Testis (tissue), 3 donors: Measurements from ENCODE around the gene PARP9. TPM values are rescaled to one million over a fixed set of nuclear protein-coding genes. Genes with fewer than 3 reads are reported as not detected.

Source experiments
- DNase-seq: peaks from one replicate; pipeline ENCODE4 v3.0.0-alpha.2; 2019
- H3K27ac ChIP-seq, 2 donors: fragments of 200-600 bp; sonication (generic); one replicate each; pipeline ENCODE4 v1.5.1; 2019
- H3K27me3 ChIP-seq: fragments of 200-600 bp; sonication (generic); one replicate; pipeline ENCODE4 v1.5.1; 2019
- H3K36me3 ChIP-seq: fragments of 200-600 bp; sonication (generic); one replicate; pipeline ENCODE4 v1.5.1; 2017; ENCODE audit warnings: low read depth; ENCODE audit errors: missing control alignments
- H3K4me1 ChIP-seq: fragments of 200-600 bp; sonication (generic); one replicate; pipeline ENCODE4 v1.5.1; 2019
- H3K4me3 ChIP-seq, 2 donors: fragments of 200-600 bp; sonication (generic); one replicate each; pipeline ENCODE4 v1.5.1; 2017 to 2019
- H3K9me3 ChIP-seq: fragments of 200-600 bp; sonication (generic); one replicate; pipeline ENCODE4 v1.5.1; 2017
- POLR2A ChIP-seq: fragments of 450-650 bp; IDR thresholded peaks from one replicate; pipeline ENCODE4 v1.6.1; 2017; ENCODE audit warnings: antibody characterized with exemption, mild to moderate bottlenecking, moderate library complexity
- WGBS, 2 donors: methylation state at CpG; one replicate each; pipeline ENCODE4 v1.1.5; 2018; 5-methylcytosine and 5-hydroxymethylcytosine counted together
- intact Hi-C: fragments of 100-400 bp; cut with DNase I; formaldehyde crosslinking; loops from one replicate; pipeline ENCODE4 v1.15.1; 2023; ENCODE audit warnings: low total_unique reads
- polyA plus RNA-seq: library from polyadenylated mRNA; stranded (reverse); fragments of 350-450 nt; fragmentation: Illumina TruSeq; extraction: RNeasy Lipid Tissue Mini Kit (QIAGEN cat#74804); gene quantifications from one replicate; pipeline ENCODE4 v1.2.3, GENCODE V29; 2014; ENCODE audit warnings: low read depth, low replicate concordance; ENCODE audit not compliant: insufficient read depth
- small RNA-seq, 2 donors: library from RNA; depleted of rRNA; stranded (forward); fragments of <200 nt; gene quantifications; one replicate each; pipeline ENCODE3, GENCODE V24; 2016
- total RNA-seq, 2 donors: library from RNA; depleted of rRNA; stranded (reverse); fragments of >200 nt; gene quantifications; one replicate each; pipeline ENCODE4 v1.2.3, GENCODE V29; 2016
- TF ChIP-seq, protein P1 (sequence below), 3 experiments: fragments of 450-650 bp in 2 of 3; fragments of 200-600 bp in 1 of 3; sonication (generic) in 1 of 3; IDR thresholded peaks; one replicate each; pipeline ENCODE4 v1.5.1; 2016 to 2019; ENCODE audit warnings: antibody characterized with exemption in 3 of 3, mild to moderate bottlenecking in 2 of 3, moderate library complexity in 1 of 3

PARP9 gene
- total and polyA plus RNA-seq, 3 donors from 2014 or later, result 12.8 to 14.7 (median 13.8) TPM

DNA sequence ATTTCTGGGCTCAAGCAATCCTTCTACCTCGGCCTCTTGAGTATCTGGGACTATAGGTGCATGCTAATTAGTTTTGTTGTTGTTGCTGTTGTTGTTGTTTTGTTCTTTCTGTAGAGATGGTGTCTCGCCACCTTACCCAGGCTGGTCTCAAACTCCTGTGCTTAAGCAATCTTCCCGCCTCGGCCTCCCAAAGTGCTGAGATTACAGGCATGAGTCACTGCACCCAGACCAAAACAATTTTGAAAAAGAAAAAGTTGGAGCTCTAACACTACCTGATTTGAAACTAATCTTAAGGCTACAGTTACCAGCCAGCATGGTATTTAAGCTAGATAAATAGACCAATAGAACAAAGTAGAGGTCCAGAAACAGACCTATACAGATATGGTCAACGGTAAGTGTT is 79.1 kb downstream of the PARP9 start:
- Histone ChIP-seq H3K9me3 (no peaks in the 10 kb centered on the region), H3K4me1 (no peaks in the 10 kb centered on the region), H3K27ac (no peak overlapping the region), H3K4me3 (no peak overlapping the region), H3K36me3 (no peaks in the 10 kb centered on the region), H3K27me3 (no peaks in the 10 kb centered on the region)
- intact Hi-C loops, result no loop called here
- DNase-seq, result no peak
- WGBS, 2 donors, result 92 to 95% methylated on average over 5 of the region's 5 CpGs
- no peak for TF ChIP-seq POLR2A
- TF ChIP-seq, protein P1, sequence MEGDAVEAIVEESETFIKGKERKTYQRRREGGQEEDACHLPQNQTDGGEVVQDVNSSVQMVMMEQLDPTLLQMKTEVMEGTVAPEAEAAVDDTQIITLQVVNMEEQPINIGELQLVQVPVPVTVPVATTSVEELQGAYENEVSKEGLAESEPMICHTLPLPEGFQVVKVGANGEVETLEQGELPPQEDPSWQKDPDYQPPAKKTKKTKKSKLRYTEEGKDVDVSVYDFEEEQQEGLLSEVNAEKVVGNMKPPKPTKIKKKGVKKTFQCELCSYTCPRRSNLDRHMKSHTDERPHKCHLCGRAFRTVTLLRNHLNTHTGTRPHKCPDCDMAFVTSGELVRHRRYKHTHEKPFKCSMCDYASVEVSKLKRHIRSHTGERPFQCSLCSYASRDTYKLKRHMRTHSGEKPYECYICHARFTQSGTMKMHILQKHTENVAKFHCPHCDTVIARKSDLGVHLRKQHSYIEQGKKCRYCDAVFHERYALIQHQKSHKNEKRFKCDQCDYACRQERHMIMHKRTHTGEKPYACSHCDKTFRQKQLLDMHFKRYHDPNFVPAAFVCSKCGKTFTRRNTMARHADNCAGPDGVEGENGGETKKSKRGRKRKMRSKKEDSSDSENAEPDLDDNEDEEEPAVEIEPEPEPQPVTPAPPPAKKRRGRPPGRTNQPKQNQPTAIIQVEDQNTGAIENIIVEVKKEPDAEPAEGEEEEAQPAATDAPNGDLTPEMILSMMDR (IDR thresholded peaks at IDR 0.05), result no peak

DNA sequence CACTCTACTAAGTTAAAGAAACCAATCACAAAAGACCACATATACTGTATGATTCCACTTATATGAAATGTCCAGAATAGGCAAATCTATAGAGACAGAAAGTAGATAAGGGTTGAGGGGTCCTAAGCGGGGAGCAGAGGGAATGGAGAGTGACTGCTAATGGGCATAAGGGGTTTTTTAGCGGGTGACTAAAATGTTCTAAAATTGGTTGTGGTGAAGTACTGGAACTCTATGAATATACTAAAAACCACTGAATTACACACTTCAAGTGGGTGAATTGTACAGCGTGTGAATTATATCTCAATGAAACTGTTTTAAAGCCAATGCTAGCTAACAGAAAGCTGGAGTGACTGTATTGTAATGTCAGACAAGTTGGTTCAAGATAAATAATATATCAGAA is 82.7 kb downstream of the PARP9 start:
- Histone ChIP-seq H3K4me3 (no peak overlapping the region), H3K36me3 (no peaks in the 10 kb centered on the region), H3K9me3 (no peaks in the 10 kb centered on the region), H3K27ac (no peak overlapping the region), H3K4me1 (no peaks in the 10 kb centered on the region), H3K27me3 (no peaks in the 10 kb centered on the region)
- 93 to 96% methylated on average over 3 of the region's 3 CpGs for WGBS, 2 donors
- DNase-seq, result no peak
- TF ChIP-seq, protein P1 (IDR thresholded peaks at IDR 0.05), result no peak
- TF ChIP-seq POLR2A, result no peak
- intact Hi-C loops, result no loop called here

Small RNA genes within 50 kb of the gene (small RNA-seq; reads per million reads assigned to genes)
- 0 reads per million in 2 donors for gene AC096861.1

Other genes starting within 250 kb of the PARP9 start
- gene CSTA, start 239.1 kb downstream of the PARP9 start, total RNA-seq, result 1 to 10 TPM in 1 of 2 donors, not detected in 1; 1.2 TPM
- 2.8 TPM for gene CSTA, start 239.1 kb downstream of the PARP9 start, polyA plus RNA-seq
- gene MIX23, start 181.1 kb downstream of the PARP9 start, total RNA-seq, result 10 to 100 TPM; 19.3 to 19.9 TPM
- gene MIX23, start 181.1 kb downstream of the PARP9 start, polyA plus RNA-seq, result 21.0 TPM
- gene FAM162A, start 180.1 kb downstream of the PARP9 start, total RNA-seq, result 10 to 100 TPM; 16.0 to 17.7 TPM
- 77.7 TPM for gene FAM162A, start 180.1 kb downstream of the PARP9 start, polyA plus RNA-seq
- 1 to 10 TPM; 7.1 to 8.9 TPM for gene WDR5B, start 148.2 kb downstream of the PARP9 start, total RNA-seq
- 5.1 TPM for gene WDR5B, start 148.2 kb downstream of the PARP9 start, polyA plus RNA-seq
- 10 to 100 TPM; 48.1 to 64.0 TPM for gene KPNA1, start 49.4 kb downstream of the PARP9 start, total RNA-seq
- gene KPNA1, start 49.4 kb downstream of the PARP9 start, polyA plus RNA-seq, result 88.2 TPM
- 1 to 10 TPM; 8.3 to 8.7 TPM for gene DTX3L, start within 50 bp of the PARP9 start, total RNA-seq
- 8.5 TPM for gene DTX3L, start within 50 bp of the PARP9 start, polyA plus RNA-seq
- 1 to 10 TPM; 3.7 to 4.8 TPM for gene PARP15, start 13.3 kb upstream of the PARP9 start, total RNA-seq
- 1.5 TPM for gene PARP15, start 13.3 kb upstream of the PARP9 start, polyA plus RNA-seq
- gene PARP14, start 116.5 kb upstream of the PARP9 start, total RNA-seq, result 10 to 100 TPM; 11.3 to 18.2 TPM
- gene PARP14, start 116.5 kb upstream of the PARP9 start, polyA plus RNA-seq, result 8.8 TPM
- gene HSPBAP1, start 229.5 kb upstream of the PARP9 start, total RNA-seq, result 10 to 100 TPM; 10.6 to 11.1 TPM
- gene HSPBAP1, start 229.5 kb upstream of the PARP9 start, polyA plus RNA-seq, result 26.5 TPM
- gene SLC49A4, start 230.8 kb upstream of the PARP9 start, total RNA-seq, result 10 to 100 TPM; 17.7 to 23.7 TPM
- 12.4 TPM for gene SLC49A4, start 230.8 kb upstream of the PARP9 start, polyA plus RNA-seq